ENCODE data around the gene ARID1B.

ARID1B gene

GRCh38 chr6:157121897-157122296 lies 344.7 kb downstream of the ARID1B start:
- no peak for TF ChIP-seq CTCF (IDR thresholded peaks at IDR 0.05; ENCODE audit: control extremely low read depth, extremely low read depth, low read depth, missing control alignments)
- POLR2A ChIA-PET: no interaction called here
- CTCF ChIA-PET: no interaction called here
- DNase-seq (ENCODE audit: extremely low spot score): no peak

GRCh38 chr6:157123234-157123633 lies 346.1 kb downstream of the ARID1B start:
- CTCF ChIA-PET: interaction anchor here (0.9 to 2.5 kb wide), 4 partner anchors 10 to 62 kb away, joined by 3 to 7 read pairs (median 3); no protein-coding TSS in a partner anchor
- POLR2A ChIA-PET: no interaction called here
- TF ChIP-seq CTCF (IDR thresholded peaks at IDR 0.05; ENCODE audit: control extremely low read depth, extremely low read depth, low read depth, missing control alignments): no peak
- DNase-seq (ENCODE audit: extremely low spot score): no peak

GRCh38 chr6:157124485-157125254 lies 347.5 kb downstream of the ARID1B start:
- DNase-seq (ENCODE audit: extremely low spot score): no peak
- TF ChIP-seq CTCF (IDR thresholded peaks at IDR 0.05; ENCODE audit: control extremely low read depth, extremely low read depth, low read depth, missing control alignments): no peak
- ChIA-PET CTCF (interaction anchor here (0.6 to 2.5 kb wide), 5 partner anchors 8 to 163 kb away, joined by 3 to 7 read pairs (median 3); no protein-coding TSS in a partner anchor), POLR2A (no interaction called here)

- ChIA-PET POLR2A (no interaction called here), CTCF (interaction anchor here (0.7 kb wide), 1 partner anchor 9 kb away, joined by 3 read pairs; no protein-coding TSS in a partner anchor)
- DNase-seq (ENCODE audit: extremely low spot score): no peak
- no peak for TF ChIP-seq CTCF (IDR thresholded peaks at IDR 0.05; ENCODE audit: control extremely low read depth, extremely low read depth, low read depth, missing control alignments)
These were observed 348.4 kb downstream of the ARID1B start for GRCh38 chr6:157125531-157125930.

GRCh38 chr6:157126183-157127098 lies 349.3 kb downstream of the ARID1B start:
- TF ChIP-seq CTCF (IDR thresholded peaks at IDR 0.05; ENCODE audit: control extremely low read depth, extremely low read depth, low read depth, missing control alignments): no peak
- ChIA-PET CTCF (no interaction called here), POLR2A (no interaction called here)
- no peak for DNase-seq (ENCODE audit: extremely low spot score)

- POLR2A ChIA-PET: interaction anchor here (0.6 kb wide), 1 partner anchor 37 kb away, joined by 3 read pairs; no protein-coding TSS in a partner anchor
These were observed 351.1 kb downstream of the ARID1B start for GRCh38 chr6:157128235-157128775.

More at GRCh38 chr6:157128235-157128775, 351.1 kb downstream of the ARID1B start:
- no peak for DNase-seq (ENCODE audit: extremely low spot score)
- TF ChIP-seq CTCF (IDR thresholded peaks at IDR 0.05; ENCODE audit: control extremely low read depth, extremely low read depth, low read depth, missing control alignments): no peak
- CTCF ChIA-PET: interaction anchor here (1.2 to 1.4 kb wide), 3 partner anchors 11 to 49 kb away, joined by 3 to 4 read pairs (median 4); no protein-coding TSS in a partner anchor

Data from GM10248 (cell line).